Heart right ventricle (tissue), 16 donors: ENCODE measurements around the gene NLRP7. TPM values are rescaled to one million over a fixed set of nuclear protein-coding genes. Genes with fewer than 3 reads are reported as not detected.
"Not testable (repeated sequence)": the region's sequence is repeated elsewhere in the genome, so short reads cannot be mapped to it uniquely, and the experiment has no call there.

Experiments
- ATAC-seq, 8 donors: fragments of 200-7000 bp; cut with Tn5 transposase; one replicate each; pipeline ENCODE4 v1.9.1; 2020; ENCODE audit warnings: mild to moderate bottlenecking in 8 of 8, moderate library complexity in 8 of 8, moderate number of reproducible peaks in 1 of 8
- DNase-seq, 2 donors: peaks; one replicate each; pipeline ENCODE4 v3.0.0-alpha.2; 2020
- H3K27ac ChIP-seq, 10 donors: fragments of 200-600 bp; sonication (generic) in 2 of 10; one replicate each; pipeline versions ENCODE4 v1.5.0 to v1.8.0; 2020 to 2022; ENCODE audit warnings: mild to moderate bottlenecking in 3 of 10
- H3K27me3 ChIP-seq, 7 donors: fragments of 200-600 bp; one replicate each; pipeline ENCODE4 v1.8.0; 2021 to 2022; ENCODE audit warnings: mild to moderate bottlenecking in 2 of 7
- H3K36me3 ChIP-seq, 9 donors: fragments of 200-600 bp; sonication (generic) in 1 of 9; one replicate each; pipeline versions ENCODE4 v1.5.0 to v1.8.0; 2020 to 2022; ENCODE audit warnings: mild to moderate bottlenecking in 2 of 9
- H3K4me1 ChIP-seq, 9 donors: fragments of 200-600 bp; sonication (generic) in 1 of 9; one replicate each; pipeline versions ENCODE4 v1.5.0 to v1.8.0; 2020 to 2022; ENCODE audit warnings: mild to moderate bottlenecking in 4 of 9
- H3K4me3 ChIP-seq, 10 donors: fragments of 200-600 bp; sonication (generic) in 2 of 10; one replicate each; pipeline versions ENCODE4 v1.5.0 to v1.8.0; 2020 to 2022; ENCODE audit warnings: mild to moderate bottlenecking in 7 of 10, moderate library complexity in 2 of 10
- H3K9me3 ChIP-seq, 11 donors: fragments of 200-600 bp in 10 of 11; sonication (generic) in 2 of 11; one replicate each; pipeline versions ENCODE4 v1.5.0 to v1.8.0; 2013 to 2022; ENCODE audit warnings: mild to moderate bottlenecking in 2 of 11, control low read depth in 1 of 11, moderate library complexity in 1 of 11
- WGBS, 2 donors: extraction: QIAGEN DNeasy Blood & Tissue Kit; methylation state at CpG; one replicate each; pipeline ENCODE4 v1.1.7; 2013; ENCODE audit warnings: inconsistent platforms in 1 of 2; 5-methylcytosine and 5-hydroxymethylcytosine counted together
- intact Hi-C, 10 donors: fragments of 100-400 bp; cut with DNase I; formaldehyde crosslinking; loops; one replicate each; pipeline versions ENCODE4 v1.11.1 to v1.14.2; 2022
- polyA plus RNA-seq, 2 donors: library from polyadenylated mRNA; stranded (reverse); fragments of 200-250 nt; gene quantifications; one replicate each; pipeline ENCODE4 v1.2.3, GENCODE V29; 2013
- total RNA-seq, 10 donors: library from RNA; stranded (reverse); fragmentation: NEBNext Ultra II Directional in 3 of 10; extraction: Animal tissue kit (Norgen Biotek cat#: 25700) in 3 of 10; gene quantifications; one replicate each; pipeline versions ENCODE4 v1.2.1 to v1.2.4, GENCODE V29; 2021 to 2023
- TF ChIP-seq, protein P1 (sequence below), 9 donors: fragments of 200-600 bp; sonication (generic) in 2 of 9; IDR thresholded peaks; one replicate each; pipeline versions ENCODE4 v1.5.0 to v1.8.0; 2021 to 2022; ENCODE audit warnings: antibody characterized with exemption in 9 of 9, mild to moderate bottlenecking in 5 of 9, moderate library complexity in 1 of 9
- donor health status: Arrhythmogenic right ventricular cardiomyopathy.
- donor health status: ischemic (EF 13 %, LVEDD 7.1; RV severe dilation, severe dysfunction).
- donor health status: healthy with polysubstance abuse.
- donor health status: DM: no; HTN: yes; CAD: no.
- donor health status: DM: no; HTN: no; CAD: no.
- donor health status: ischemic (EF 25% LVEDD 6.9; RV normal size, moderate dysfunction).
- donor health status: ischemic (EF 25% LVEDD 5.7; RV mildly dilated, moderate dysfunction).
- donor health status: healthy.
- donor health status: DM: yes; HTN: yes; CAD: no.
- donor health status: Ischemic cardiomyopathy.
- donor health status: ischemic (EF 35%, LVEDD 5.7; RV mildly dilated, moderate dysfunction).
- donor health status: nonischemic (EF 11% LVEDD 7.7; RV severe dilation, severe dysfunction).
- donor health status: DM: yes; HTN: yes; CAD: no.
- donor health status: PGD.
- donor health status: ischemic (EF 29% LVEDD 5.4; RV normal size, mild dysfunction).
- donor health status: nonischemic (EF 23%, LVEDD 6.1; RV moderate dilation, normal function).

The NLRP7 gene
- total and polyA plus RNA-seq, 12 donors = not detected

- WGBS, 2 donors = 38 to 53% methylated on average over 7 of the region's 7 CpGs
- H3K9me3 ChIP-seq, H3K36me3 ChIP-seq, ATAC-seq, H3K4me3 ChIP-seq, intact Hi-C loops, DNase-seq, H3K4me1 ChIP-seq, H3K27ac ChIP-seq: not testable (repeated sequence)
- H3K27me3 ChIP-seq = peaks cover 0 to 15% (median 10%) of the 10 kb centered on the region in 7 donors
Measured at GRCh38 chr19:54898685-54899084, 48.6 kb downstream of the NLRP7 start.

GRCh38 chr19:54896036-54896435 is 51.3 kb downstream of the NLRP7 start:
- no peaks in the 10 kb centered on the region for H3K36me3 ChIP-seq
- ATAC-seq = no peak
- H3K4me1 ChIP-seq = no peaks in the 10 kb centered on the region
- intact Hi-C loops = no loop called here
- H3K4me3 ChIP-seq = no peak overlapping the region
- H3K27ac ChIP-seq = no peak overlapping the region
- H3K27me3 ChIP-seq = peaks cover 0 to 19% (median 10%) of the 10 kb centered on the region in 7 donors
- no peaks in the 10 kb centered on the region for H3K9me3 ChIP-seq
- TF ChIP-seq, protein P1, sequence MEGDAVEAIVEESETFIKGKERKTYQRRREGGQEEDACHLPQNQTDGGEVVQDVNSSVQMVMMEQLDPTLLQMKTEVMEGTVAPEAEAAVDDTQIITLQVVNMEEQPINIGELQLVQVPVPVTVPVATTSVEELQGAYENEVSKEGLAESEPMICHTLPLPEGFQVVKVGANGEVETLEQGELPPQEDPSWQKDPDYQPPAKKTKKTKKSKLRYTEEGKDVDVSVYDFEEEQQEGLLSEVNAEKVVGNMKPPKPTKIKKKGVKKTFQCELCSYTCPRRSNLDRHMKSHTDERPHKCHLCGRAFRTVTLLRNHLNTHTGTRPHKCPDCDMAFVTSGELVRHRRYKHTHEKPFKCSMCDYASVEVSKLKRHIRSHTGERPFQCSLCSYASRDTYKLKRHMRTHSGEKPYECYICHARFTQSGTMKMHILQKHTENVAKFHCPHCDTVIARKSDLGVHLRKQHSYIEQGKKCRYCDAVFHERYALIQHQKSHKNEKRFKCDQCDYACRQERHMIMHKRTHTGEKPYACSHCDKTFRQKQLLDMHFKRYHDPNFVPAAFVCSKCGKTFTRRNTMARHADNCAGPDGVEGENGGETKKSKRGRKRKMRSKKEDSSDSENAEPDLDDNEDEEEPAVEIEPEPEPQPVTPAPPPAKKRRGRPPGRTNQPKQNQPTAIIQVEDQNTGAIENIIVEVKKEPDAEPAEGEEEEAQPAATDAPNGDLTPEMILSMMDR (IDR thresholded peaks at IDR 0.05) = no peak
- DNase-seq = no peak
- WGBS, 2 donors = 66 to 76% methylated on average over 2 of the region's 2 CpGs

- H3K27me3 ChIP-seq, H3K4me3 ChIP-seq, H3K27ac ChIP-seq, H3K4me1 ChIP-seq, H3K9me3 ChIP-seq, intact Hi-C loops, H3K36me3 ChIP-seq, DNase-seq, ATAC-seq: not testable (repeated sequence)
- WGBS, 2 donors = 83 to 88% methylated on average over 16 of the region's 16 CpGs
Measured at GRCh38 chr19:54894106-54894505, 53.2 kb downstream of the NLRP7 start.

- Histone ChIP-seq H3K27ac (no peak overlapping the region), H3K4me3 (no peak overlapping the region), H3K27me3 (peaks cover 0 to 10% (median 0%) of the 10 kb centered on the region in 7 donors), H3K9me3 (no peaks in the 10 kb centered on the region), H3K36me3 (peaks cover 0 to 12% (median 0%) of the 10 kb centered on the region in 9 donors), H3K4me1 (no peaks in the 10 kb centered on the region)
- no peak for DNase-seq
- ATAC-seq = no peak
- intact Hi-C loops = no loop called here
- whole genome bisulfite sequencing, 2 donors = 31 to 33% methylated on average over 7 of the region's 7 CpGs
- TF ChIP-seq, protein P1 (IDR thresholded peaks at IDR 0.05) = no peak
Measured at GRCh38 chr19:54893406-54893805, 53.9 kb downstream of the NLRP7 start.

- Histone ChIP-seq H3K27me3 (peaks cover 0 to 26% (median 11%) of the 10 kb centered on the region in 7 donors), H3K4me1 (no peaks in the 10 kb centered on the region), H3K9me3 (no peaks in the 10 kb centered on the region), H3K36me3 (peaks cover 0 to 18% (median 0%) of the 10 kb centered on the region in 9 donors), H3K4me3 (no peak overlapping the region), H3K27ac (no peak overlapping the region)
- TF ChIP-seq, protein P1 (IDR thresholded peaks at IDR 0.05) = no peak
- no peak for DNase-seq
- WGBS, 2 donors = 83 to 84% methylated on average over 11 of the region's 11 CpGs
- intact Hi-C loops = no loop called here
- no peak for ATAC-seq
Measured at GRCh38 chr19:54889566-54889965, 57.8 kb downstream of the NLRP7 start.
